GM21576 (cell line): Measurements from ENCODE around the gene OR56A5.
A peak's percentile ranks its signal among the peaks of the same experiment; 100 is the strongest.

Experiments used
- ATAC-seq: cut with Tn5 transposase; IDR thresholded peaks from one replicate; pipeline ENCODE4 v1.9.1; 2021; ENCODE audit warnings: mild to moderate bottlenecking, moderate library complexity; ENCODE audit not compliant: unreplicated experiment

Gene OR56A5

DNA sequence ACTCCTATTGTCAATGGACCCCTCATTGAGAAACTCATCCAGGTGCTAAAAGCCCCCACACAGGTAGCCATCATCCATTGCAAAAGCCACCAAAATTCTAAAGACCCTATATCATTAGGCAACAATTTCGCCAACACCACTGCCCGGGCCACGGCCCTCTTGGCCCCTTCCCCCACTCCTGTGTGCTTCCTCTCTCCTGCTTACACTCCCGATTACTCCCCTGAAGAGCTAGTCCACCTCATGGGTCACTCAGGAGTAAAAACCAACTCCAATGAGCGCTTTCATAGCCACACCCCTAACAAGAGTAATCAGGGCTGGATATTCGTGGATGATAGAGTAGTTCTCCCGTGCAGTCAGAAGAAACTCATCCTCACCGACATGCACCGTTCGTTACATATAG is 35.2 kb downstream of the OR56A5 start:
- no peak for ATAC-seq

DNA sequence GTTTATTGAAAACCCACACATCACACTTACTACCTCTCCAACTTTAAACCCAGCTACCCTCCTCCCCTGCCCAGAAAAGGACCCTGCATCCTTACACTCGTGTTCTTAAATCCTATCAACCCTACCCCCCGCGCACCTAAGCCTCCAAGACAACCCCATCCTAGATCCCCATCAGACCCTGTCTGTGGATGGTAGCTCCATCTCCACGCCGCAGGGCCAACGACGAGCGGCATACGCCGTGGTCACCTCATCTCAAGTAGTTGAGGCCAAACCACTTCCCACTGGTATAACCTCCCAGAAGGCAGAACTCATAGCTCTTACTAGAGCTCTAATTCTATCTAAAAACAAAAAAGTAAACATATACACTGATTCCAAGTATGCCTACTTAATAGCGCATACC is 35.6 kb downstream of the OR56A5 start:
- ATAC-seq = no peak

GRCh38 chr11:5931061-5931460 is 37.2 kb downstream of the OR56A5 start:
- ATAC-seq = no peak

DNA sequence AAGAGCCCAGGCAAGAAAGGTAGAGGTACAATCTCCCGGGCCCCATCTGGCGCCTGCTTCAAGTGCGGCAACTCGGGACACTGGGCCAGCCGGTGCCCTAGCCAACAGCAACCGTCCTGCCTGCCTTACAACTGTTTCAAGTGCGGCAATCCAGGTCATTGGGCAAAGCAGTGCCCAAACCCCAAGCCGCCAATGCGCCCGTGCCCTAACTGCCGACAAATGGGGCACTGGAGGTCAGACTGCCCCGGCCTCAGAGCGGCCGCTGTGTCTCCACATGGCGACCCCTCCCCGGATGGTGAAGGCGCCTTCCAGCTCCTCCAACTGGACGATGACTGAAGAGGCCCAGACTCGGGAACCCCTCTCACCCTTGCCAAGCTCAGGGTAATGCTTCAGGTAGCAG is 37.7 kb downstream of the OR56A5 start:
- no peak for ATAC-seq

DNA sequence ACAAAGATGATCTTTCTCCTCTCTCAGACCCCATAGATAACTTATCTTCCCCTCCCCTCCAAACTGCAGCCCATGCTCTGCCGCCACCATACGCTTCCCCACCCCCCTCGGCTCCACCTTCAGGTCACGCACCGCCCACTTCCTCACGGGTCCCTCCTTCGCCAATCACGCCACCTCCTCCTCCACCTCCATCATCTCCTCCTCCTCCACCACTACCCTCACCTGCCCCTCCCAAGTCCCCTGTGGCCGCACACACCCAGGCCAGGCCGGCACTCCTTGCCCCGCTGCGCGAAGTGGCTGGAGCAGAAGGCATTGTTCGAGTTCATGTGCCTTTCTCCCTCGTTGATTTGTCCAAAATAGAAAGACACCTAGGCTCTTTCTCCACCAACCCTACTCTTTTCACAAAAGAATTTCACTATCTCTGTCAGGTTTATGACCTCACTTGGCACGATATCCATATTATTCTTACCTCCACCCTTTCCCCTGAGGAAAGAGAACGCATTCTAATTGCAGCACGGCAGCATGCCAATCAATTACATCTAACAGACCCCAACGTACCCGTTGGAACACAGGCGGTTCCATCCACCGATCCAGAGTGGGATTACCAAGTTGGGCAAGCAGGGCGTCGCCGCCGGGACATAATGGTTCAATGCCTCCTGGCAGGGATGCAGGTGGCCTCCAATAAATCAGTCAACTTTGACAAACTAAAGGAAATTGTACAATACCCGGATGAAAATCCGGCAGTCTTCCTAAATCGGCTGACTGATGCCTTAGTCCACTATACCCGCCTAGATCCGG is 38.5 kb downstream of the OR56A5 start:
- no peak for ATAC-seq

DNA sequence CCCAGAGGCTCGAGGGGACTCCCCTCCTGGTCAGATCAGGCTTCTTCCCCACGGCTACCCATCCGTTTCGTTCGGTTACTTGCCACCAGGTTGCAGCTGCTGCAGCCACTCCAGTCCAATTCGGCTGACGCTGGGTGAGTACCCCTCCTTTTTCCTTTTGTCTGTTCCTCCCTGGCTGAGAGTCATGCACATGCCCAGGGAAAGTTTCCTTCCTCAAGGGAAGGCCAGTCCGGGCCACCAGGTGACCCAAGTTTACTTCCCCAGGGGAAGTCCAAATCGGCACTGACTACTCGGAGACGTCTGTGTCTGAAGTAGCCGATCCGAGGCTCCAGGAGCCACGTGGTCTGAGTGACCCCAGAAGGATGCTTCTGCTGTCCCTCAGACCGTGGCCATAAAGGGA is 39.5 kb downstream of the OR56A5 start:
- no peak for ATAC-seq

GRCh38 chr11:5928271-5928670 is 40.0 kb downstream of the OR56A5 start:
- ATAC-seq = no peak

GRCh38 chr11:5923794-5924193 is 44.5 kb downstream of the OR56A5 start:
- ATAC-seq = no peak

GRCh38 chr11:5923427-5923776 is 44.9 kb downstream of the OR56A5 start:
- ATAC-seq = peak; percentile 50

DNA sequence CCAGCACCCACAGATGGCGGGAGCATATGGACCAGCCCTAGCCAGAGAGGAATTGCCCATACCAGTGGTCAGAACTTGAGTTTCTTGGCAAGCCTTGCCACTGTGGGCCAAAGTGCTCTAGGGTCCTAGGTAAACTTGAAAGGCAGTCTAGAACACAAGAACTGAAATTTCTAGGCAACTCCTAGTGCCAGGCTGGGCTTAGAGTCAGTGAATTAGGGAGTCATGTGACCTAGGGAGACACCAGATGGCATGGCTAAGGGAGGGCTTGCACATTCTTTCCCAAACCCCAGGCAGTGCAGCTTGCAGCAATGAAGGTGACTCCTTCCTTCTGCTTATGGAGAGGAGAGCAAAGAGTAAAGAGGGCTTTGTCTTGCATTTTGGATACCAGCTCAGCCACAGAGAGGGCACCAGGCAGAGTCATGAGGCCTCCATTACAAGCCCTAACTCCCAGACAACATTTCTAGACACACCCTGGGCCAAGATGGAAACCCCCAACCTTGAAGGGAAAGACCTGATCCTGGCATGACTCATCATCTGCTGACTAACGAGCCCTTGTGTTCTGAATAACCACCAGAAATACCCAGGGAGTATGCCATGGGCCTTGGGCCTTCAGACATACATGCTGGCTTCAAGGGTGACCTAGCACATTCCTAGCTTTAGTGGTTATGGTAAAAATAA is 45.4 kb downstream of the OR56A5 start:
- ATAC-seq = peak; percentile 74
